ENCODE measurements around the gene EHBP1L1. TPM values are rescaled to one million over a fixed set of nuclear protein-coding genes. Genes with fewer than 3 reads are reported as not detected.

The EHBP1L1 gene
- total and polyA plus RNA-seq, 2 of the 13 experiments (the other 11 are each of a cell fraction or from before 2014, with no cell fraction given) = 8.3 to 10.6 TPM

DNA sequence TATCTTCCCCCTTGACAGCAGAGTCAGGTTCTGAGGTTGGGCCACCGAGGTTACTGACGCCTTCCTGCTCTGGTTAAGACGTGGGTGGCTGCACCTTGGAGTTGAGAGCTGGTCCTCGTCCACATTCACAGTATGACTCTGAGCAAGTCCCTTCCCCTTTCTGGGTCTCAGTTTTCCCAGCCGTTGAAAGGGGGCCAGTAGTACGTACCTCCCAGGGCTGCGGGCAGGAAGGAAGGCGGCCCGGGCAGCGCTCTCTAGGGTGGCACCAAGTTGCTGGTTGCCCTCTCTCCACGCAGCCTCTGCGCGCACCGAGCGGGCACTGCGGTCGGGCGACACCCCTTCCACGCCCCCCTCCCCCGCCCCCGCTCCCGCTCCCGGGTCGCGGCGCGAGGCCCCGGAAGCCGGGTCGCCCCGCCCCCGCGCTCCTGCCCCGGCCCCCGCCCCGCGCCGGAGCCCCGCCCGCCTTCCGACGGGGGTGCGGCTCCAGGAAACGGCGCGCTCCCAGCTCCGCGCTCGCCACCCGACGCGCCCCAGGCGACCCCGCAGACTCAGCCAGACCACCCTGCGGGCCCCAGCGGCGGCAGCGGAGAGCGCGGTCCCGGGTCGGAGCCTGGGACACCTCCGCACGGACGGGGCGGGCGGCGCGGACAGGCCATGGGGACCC is at the start of gene EHBP1L1 (continued):
- TF ChIP-seq, protein P1, sequence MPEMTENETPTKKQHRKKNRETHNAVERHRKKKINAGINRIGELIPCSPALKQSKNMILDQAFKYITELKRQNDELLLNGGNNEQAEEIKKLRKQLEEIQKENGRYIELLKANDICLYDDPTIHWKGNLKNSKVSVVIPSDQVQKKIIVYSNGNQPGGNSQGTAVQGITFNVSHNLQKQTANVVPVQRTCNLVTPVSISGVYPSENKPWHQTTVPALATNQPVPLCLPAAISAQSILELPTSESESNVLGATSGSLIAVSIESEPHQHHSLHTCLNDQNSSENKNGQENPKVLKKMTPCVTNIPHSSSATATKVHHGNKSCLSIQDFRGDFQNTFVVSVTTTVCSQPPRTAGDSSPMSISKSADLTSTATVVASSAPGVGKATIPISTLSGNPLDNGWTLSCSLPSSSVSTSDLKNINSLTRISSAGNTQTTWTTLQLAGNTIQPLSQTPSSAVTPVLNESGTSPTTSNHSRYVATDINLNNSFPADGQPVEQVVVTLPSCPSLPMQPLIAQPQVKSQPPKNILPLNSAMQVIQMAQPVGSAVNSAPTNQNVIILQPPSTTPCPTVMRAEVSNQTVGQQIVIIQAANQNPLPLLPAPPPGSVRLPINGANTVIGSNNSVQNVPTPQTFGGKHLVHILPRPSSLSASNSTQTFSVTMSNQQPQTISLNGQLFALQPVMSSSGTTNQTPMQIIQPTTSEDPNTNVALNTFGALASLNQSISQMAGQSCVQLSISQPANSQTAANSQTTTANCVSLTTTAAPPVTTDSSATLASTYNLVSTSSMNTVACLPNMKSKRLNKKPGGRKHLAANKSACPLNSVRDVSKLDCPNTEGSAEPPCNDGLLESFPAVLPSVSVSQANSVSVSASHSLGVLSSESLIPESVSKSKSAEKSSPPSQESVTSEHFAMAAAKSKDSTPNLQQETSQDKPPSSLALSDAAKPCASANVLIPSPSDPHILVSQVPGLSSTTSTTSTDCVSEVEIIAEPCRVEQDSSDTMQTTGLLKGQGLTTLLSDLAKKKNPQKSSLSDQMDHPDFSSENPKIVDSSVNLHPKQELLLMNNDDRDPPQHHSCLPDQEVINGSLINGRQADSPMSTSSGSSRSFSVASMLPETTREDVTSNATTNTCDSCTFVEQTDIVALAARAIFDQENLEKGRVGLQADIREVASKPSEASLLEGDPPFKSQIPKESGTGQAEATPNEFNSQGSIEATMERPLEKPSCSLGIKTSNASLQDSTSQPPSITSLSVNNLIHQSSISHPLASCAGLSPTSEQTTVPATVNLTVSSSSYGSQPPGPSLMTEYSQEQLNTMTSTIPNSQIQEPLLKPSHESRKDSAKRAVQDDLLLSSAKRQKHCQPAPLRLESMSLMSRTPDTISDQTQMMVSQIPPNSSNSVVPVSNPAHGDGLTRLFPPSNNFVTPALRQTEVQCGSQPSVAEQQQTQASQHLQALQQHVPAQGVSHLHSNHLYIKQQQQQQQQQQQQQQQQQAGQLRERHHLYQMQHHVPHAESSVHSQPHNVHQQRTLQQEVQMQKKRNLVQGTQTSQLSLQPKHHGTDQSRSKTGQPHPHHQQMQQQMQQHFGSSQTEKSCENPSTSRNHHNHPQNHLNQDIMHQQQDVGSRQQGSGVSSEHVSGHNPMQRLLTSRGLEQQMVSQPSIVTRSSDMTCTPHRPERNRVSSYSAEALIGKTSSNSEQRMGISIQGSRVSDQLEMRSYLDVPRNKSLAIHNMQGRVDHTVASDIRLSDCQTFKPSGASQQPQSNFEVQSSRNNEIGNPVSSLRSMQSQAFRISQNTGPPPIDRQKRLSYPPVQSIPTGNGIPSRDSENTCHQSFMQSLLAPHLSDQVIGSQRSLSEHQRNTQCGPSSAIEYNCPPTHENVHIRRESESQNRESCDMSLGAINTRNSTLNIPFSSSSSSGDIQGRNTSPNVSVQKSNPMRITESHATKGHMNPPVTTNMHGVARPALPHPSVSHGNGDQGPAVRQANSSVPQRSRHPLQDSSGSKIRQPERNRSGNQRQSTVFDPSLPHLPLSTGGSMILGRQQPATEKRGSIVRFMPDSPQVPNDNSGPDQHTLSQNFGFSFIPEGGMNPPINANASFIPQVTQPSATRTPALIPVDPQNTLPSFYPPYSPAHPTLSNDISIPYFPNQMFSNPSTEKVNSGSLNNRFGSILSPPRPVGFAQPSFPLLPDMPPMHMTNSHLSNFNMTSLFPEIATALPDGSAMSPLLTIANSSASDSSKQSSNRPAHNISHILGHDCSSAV (CRISPR knock-in tag; IDR thresholded peaks at IDR 0.05; ENCODE audit: borderline replicate concordance) = no peak
- TF ChIP-seq ZNF564 (CRISPR knock-in tag; IDR thresholded peaks at IDR 0.05) (peak; percentile 39; the same call in 1 of the 2 replicates), SAP130 (CRISPR knock-in tag; IDR thresholded peaks at IDR 0.05; ENCODE audit: low read depth) (peak; percentile 27; the same call in 1 of the 2 replicates), PAF1 (CRISPR knock-in tag; IDR thresholded peaks at IDR 0.05) (no peak), RAD21 (CRISPR knock-in tag; IDR thresholded peaks at IDR 0.05) (no peak), ZFP36L2 (CRISPR knock-in tag; IDR thresholded peaks at IDR 0.05) (no peak), FIP1L1 (IDR thresholded peaks at IDR 0.05; ENCODE audit: borderline replicate concordance, insufficient read depth, low read depth, low read length) (no peak), TEAD3 (CRISPR knock-in tag; optimal IDR thresholded peaks at IDR 0.05; ENCODE audit: borderline replicate concordance) (no peak), MZF1 (CRISPR knock-in tag; IDR thresholded peaks at IDR 0.05; ENCODE audit: borderline replicate concordance) (no peak), SMC3 (IDR thresholded peaks at IDR 0.05; ENCODE audit: low read length) (no peak), ZNF614 (CRISPR knock-in tag; IDR thresholded peaks at IDR 0.05; ENCODE audit: borderline replicate concordance) (no peak)
- TF ChIP-seq, protein P2, sequence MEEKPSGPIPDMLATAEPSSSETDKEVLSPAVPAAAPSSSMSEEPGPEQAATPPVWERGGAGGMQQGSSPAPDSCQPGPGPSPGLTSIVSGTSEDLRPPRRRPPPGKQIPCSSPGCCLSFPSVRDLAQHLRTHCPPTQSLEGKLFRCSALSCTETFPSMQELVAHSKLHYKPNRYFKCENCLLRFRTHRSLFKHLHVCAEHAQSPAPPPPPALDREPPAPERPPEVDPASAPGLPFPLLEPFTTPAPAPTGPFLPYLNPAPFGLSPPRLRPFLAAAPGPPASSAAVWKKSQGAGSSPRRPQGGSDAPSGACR (CRISPR knock-in tag; IDR thresholded peaks at IDR 0.05) = no peak
- TF ChIP-seq, protein P3, sequence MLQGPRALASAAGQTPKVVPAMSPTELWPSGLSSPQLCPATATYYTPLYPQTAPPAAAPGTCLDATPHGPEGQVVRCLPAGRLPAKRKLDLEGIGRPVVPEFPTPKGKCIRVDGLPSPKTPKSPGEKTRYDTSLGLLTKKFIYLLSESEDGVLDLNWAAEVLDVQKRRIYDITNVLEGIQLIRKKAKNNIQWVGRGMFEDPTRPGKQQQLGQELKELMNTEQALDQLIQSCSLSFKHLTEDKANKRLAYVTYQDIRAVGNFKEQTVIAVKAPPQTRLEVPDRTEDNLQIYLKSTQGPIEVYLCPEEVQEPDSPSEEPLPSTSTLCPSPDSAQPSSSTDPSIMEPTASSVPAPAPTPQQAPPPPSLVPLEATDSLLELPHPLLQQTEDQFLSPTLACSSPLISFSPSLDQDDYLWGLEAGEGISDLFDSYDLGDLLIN (CRISPR knock-in tag; IDR thresholded peaks at IDR 0.05; ENCODE audit: borderline replicate concordance) = no peak
- TF ChIP-seq, protein P4, sequence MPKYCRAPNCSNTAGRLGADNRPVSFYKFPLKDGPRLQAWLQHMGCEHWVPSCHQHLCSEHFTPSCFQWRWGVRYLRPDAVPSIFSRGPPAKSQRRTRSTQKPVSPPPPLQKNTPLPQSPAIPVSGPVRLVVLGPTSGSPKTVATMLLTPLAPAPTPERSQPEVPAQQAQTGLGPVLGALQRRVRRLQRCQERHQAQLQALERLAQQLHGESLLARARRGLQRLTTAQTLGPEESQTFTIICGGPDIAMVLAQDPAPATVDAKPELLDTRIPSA (CRISPR knock-in tag; IDR thresholded peaks at IDR 0.05; ENCODE audit: borderline replicate concordance) = no peak

Measured in HepG2 (cell line).